Fibroblast of lung (primary cell): ENCODE data around the gene SLC47A1. TPM values are rescaled to one million over a fixed set of nuclear protein-coding genes. Genes with fewer than 3 reads are reported as not detected.

ENCODE experiments used
- DNase-seq, 2 donors: peaks; one replicate each; pipeline versions ENCODE4 v3.0.0 to v3.0.0-alpha.2; 2010; ENCODE audit warnings: low read depth in 2 of 2
- H2AFZ ChIP-seq: 2 replicates; pipeline ENCODE4 v1.5.1; 2012; ENCODE audit warnings: low read length, control low read depth, inconsistent platforms
- H3K27ac ChIP-seq: 2 replicates; pipeline ENCODE4 v1.5.1; 2011; ENCODE audit warnings: low read length, control low read depth; ENCODE audit not compliant: insufficient read depth
- H3K27me3 ChIP-seq: 2 replicates; pipeline ENCODE4 v1.5.1; 2011; ENCODE audit warnings: mild to moderate bottlenecking, low read length; ENCODE audit not compliant: control insufficient read depth, insufficient read depth
- H3K36me3 ChIP-seq: 2 replicates; pipeline ENCODE4 v1.5.1; 2011; ENCODE audit warnings: low read length; ENCODE audit not compliant: control insufficient read depth, insufficient read depth
- H3K4me1 ChIP-seq: 2 replicates; pipeline ENCODE4 v1.5.1; 2011; ENCODE audit warnings: low read length; ENCODE audit not compliant: control insufficient read depth, insufficient read depth; ENCODE audit errors: extremely low read depth
- H3K4me2 ChIP-seq: 2 replicates; pipeline ENCODE4 v1.5.1; 2011; ENCODE audit warnings: low read length, control low read depth; ENCODE audit not compliant: insufficient read depth; ENCODE audit errors: extremely low read depth
- H3K4me3 ChIP-seq, 4 experiments: fragments of 200-600 bp in 1 of 4; sonication (generic) in 1 of 4; replicated peaks in 1 of 4; 2 replicates each; pipeline ENCODE4 v1.5.1; 2011 to 2016; ENCODE audit warnings: low read length in 4 of 4, low read depth in 3 of 4, mild to moderate bottlenecking in 3 of 4, control low read depth in 2 of 4, inconsistent platforms in 1 of 4, mixed read lengths in 1 of 4; ENCODE audit not compliant: insufficient read depth in 1 of 4; ENCODE audit errors: control extremely low read depth in 1 of 4
- H3K79me2 ChIP-seq: 2 replicates; pipeline ENCODE4 v1.5.1; 2012; ENCODE audit warnings: mild to moderate bottlenecking, low read length, inconsistent platforms; ENCODE audit not compliant: control insufficient read depth, insufficient read depth
- H3K9ac ChIP-seq: 2 replicates; pipeline ENCODE4 v1.5.1; 2011; ENCODE audit warnings: mild to moderate bottlenecking, low read length, control low read depth; ENCODE audit not compliant: insufficient read depth
- H3K9me3 ChIP-seq: 2 replicates; pipeline ENCODE4 v1.5.1; 2012; ENCODE audit warnings: low read depth, low read length; ENCODE audit not compliant: control insufficient read depth, insufficient read depth
- H4K20me1 ChIP-seq: 2 replicates; pipeline ENCODE4 v1.5.1; 2011; ENCODE audit warnings: low read length; ENCODE audit not compliant: control insufficient read depth, insufficient read depth; ENCODE audit errors: extremely low read depth
- EZH2 ChIP-seq: IDR thresholded peaks from 2 replicates; pipeline ENCODE4 v1.5.1; 2012; ENCODE audit warnings: low read length, control low read depth, mild to moderate bottlenecking; ENCODE audit errors: missing control alignments
- polyA plus RNA-seq, 2 donors: library from polyadenylated mRNA; depleted of rRNA in 1 of 2; stranded (reverse) in 1 of 2; unstranded in 1 of 2; fragments of >200 nt; gene quantifications; 2 replicates each; pipeline ENCODE4 v1.2.1, GENCODE V29; 2011 to 2012; ENCODE audit warnings: missing spikeins in 1 of 2
- total RNA-seq: library from RNA; depleted of rRNA; stranded (reverse); fragments of >200 nt; gene quantifications from 2 replicates; pipeline ENCODE4 v1.2.1, GENCODE V29; 2014
- TF ChIP-seq, protein P1 (sequence below), 2 donors: IDR thresholded peaks in 1 of 2; conservative IDR thresholded peaks in 1 of 2; 1 replicate in 1 of 2; 2 replicates in 1 of 2; pipeline ENCODE4 v1.5.1; 2011 to 2012; ENCODE audit warnings: low read length in 2 of 2, control low read depth in 1 of 2, inconsistent platforms in 1 of 2, low read depth in 1 of 2, mild to moderate bottlenecking in 1 of 2

Gene SLC47A1
- total and polyA plus RNA-seq, 2 donors (not counting 1 experiment from before 2014, with no cell fraction given) = 0.12 to 0.66 TPM

- Histone ChIP-seq H3K36me3 (no peaks in the 10 kb centered on the region), H3K27ac (no peak overlapping the region), H2AFZ (no peak overlapping the region), H3K9me3 (no peaks in the 10 kb centered on the region), H3K9ac (no peak overlapping the region), H3K4me3 (no peak overlapping the region), H3K4me1 (no peaks in the 10 kb centered on the region), H4K20me1 (no peaks in the 10 kb centered on the region), H3K4me2 (no peak overlapping the region), H3K79me2 (no peaks in the 10 kb centered on the region), H3K27me3 (no peaks in the 10 kb centered on the region)
- DNase-seq = no peak
- TF ChIP-seq, protein P1, sequence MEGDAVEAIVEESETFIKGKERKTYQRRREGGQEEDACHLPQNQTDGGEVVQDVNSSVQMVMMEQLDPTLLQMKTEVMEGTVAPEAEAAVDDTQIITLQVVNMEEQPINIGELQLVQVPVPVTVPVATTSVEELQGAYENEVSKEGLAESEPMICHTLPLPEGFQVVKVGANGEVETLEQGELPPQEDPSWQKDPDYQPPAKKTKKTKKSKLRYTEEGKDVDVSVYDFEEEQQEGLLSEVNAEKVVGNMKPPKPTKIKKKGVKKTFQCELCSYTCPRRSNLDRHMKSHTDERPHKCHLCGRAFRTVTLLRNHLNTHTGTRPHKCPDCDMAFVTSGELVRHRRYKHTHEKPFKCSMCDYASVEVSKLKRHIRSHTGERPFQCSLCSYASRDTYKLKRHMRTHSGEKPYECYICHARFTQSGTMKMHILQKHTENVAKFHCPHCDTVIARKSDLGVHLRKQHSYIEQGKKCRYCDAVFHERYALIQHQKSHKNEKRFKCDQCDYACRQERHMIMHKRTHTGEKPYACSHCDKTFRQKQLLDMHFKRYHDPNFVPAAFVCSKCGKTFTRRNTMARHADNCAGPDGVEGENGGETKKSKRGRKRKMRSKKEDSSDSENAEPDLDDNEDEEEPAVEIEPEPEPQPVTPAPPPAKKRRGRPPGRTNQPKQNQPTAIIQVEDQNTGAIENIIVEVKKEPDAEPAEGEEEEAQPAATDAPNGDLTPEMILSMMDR (conservative IDR thresholded peaks at IDR 0.05 in 1 of 2, IDR thresholded peaks at IDR 0.05 in 1 of 2; ENCODE audit: low read depth in 1 of 2, low read length in 2 of 2) = no peak
- no peak for TF ChIP-seq EZH2
Observed at GRCh38 chr17:19610311-19610710, 76.7 kb downstream of the SLC47A1 start.

GRCh38 chr17:19610879-19611278 lies 77.2 kb downstream of the SLC47A1 start:
- TF ChIP-seq, protein P1 (conservative IDR thresholded peaks at IDR 0.05 in 1 of 2, IDR thresholded peaks at IDR 0.05 in 1 of 2; ENCODE audit: low read depth in 1 of 2, low read length in 2 of 2) = no peak
- TF ChIP-seq EZH2 = no peak
- H3K27ac ChIP-seq = no peak overlapping the region
- no peak for DNase-seq

DNA sequence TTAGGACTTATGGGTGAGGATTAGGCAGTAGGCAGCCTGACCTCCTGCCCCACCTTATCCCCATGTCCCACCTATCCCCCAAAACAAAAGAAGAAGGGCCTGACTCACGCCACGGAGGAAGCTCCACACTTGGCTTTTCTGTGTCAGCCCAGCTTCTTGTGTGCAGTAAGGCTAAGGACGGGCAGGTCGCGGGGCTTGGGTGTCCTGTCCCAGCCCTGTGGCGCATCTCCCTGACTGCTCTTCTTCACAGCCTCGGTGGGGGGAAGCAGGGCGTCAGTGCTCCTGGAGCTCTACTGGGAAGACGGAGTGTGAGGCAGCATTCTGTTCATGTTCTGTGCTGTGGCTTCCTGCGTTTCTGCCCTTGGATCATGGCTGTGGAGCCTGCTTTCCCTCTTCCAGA lies 80.3 kb downstream of the SLC47A1 start:
- H3K27ac ChIP-seq = no peak overlapping the region
- H3K9me3 ChIP-seq = no peaks in the 10 kb centered on the region
- TF ChIP-seq EZH2 = no peak
- TF ChIP-seq, protein P1 (conservative IDR thresholded peaks at IDR 0.05 in 1 of 2, IDR thresholded peaks at IDR 0.05 in 1 of 2; ENCODE audit: low read depth in 1 of 2, low read length in 2 of 2) = no peak
- no peaks in the 10 kb centered on the region for H3K4me1 ChIP-seq
- H3K4me3 ChIP-seq = no peak overlapping the region
- H3K79me2 ChIP-seq = no peaks in the 10 kb centered on the region
- no peak for DNase-seq
- H3K27me3 ChIP-seq = no peaks in the 10 kb centered on the region
- H3K36me3 ChIP-seq = no peaks in the 10 kb centered on the region
- no peak overlapping the region for H2AFZ ChIP-seq
- no peak overlapping the region for H3K4me2 ChIP-seq
- H4K20me1 ChIP-seq = no peaks in the 10 kb centered on the region
- no peak overlapping the region for H3K9ac ChIP-seq

More at GRCh38 chr17:19610879-19611278, 77.2 kb downstream of the SLC47A1 start:
- no peaks in the 10 kb centered on the region for H3K36me3 ChIP-seq
- no peak overlapping the region for H3K4me3 ChIP-seq
- H2AFZ ChIP-seq = no peak overlapping the region
- H3K27me3 ChIP-seq = no peaks in the 10 kb centered on the region
- H3K9ac ChIP-seq = no peak overlapping the region
- H3K4me2 ChIP-seq = no peak overlapping the region
- no peaks in the 10 kb centered on the region for H3K9me3 ChIP-seq
- H3K4me1 ChIP-seq = no peaks in the 10 kb centered on the region
- no peaks in the 10 kb centered on the region for H3K79me2 ChIP-seq
- no peaks in the 10 kb centered on the region for H4K20me1 ChIP-seq
